ENCODE results near the gene HSD11B1L. TPM values are rescaled to one million over a fixed set of nuclear protein-coding genes. Genes with fewer than 3 reads are reported as not detected.

The HSD11B1L gene, protein sequence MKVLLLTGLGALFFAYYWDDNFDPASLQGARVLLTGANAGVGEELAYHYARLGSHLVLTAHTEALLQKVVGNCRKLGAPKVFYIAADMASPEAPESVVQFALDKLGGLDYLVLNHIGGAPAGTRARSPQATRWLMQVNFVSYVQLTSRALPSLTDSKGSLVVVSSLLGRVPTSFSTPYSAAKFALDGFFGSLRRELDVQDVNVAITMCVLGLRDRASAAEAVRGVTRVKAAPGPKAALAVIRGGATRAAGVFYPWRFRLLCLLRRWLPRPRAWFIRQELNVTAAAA
- 15.7 TPM for total RNA-seq

DNA sequence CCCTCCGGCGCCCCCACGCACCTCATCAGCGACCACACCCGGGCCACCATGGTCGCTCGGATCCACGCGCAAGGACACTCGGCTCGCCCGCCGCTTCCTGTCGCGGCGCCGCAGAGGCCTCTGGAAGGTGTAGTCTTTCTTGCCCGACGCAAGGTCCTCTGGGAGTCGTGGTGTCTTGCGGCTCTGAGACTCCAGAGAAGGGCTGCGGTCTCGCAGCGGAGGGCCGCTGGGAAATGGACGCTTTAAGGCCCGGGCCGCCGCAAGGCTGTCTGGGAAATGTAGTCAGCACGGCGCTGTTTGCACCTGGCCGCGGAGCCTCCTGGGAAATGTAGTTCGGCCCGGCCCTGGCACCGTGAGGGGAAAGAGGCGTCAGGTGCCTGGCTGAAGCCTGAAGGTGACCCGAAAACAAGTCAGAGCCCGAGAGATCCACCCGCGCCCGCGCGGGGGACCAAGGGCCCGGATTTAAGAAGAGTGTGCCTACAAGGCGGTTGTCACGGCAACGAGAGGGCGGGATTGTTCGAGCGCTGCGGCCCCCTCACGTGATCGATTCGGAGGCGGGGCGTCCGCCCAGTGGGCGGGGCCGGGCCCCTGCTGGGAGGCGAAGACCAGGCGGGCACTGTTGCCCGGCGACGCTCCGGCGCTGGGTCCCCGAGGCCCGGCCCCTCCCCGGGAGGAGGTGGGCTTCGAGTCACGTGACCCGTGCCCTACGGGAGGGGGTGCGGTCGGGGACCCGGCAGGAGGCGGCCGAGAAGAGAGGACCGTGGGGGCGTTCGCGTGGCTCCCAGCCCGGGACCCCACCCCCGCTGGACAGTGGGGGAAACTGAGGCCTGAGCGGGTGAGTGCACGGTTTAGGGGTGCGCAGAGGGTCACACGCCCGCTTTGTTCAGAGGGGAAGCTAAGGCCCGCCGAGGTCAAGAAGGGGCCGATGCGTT, at the start of gene HSD11B1L, which contains the start of gene MICOS13:
HSD11B1L (plus strand) TSS at position 591 of the 932 bp plus-strand sequence. CDS start 3,806 bp downstream, outside the sequence.
MICOS13 (minus strand) TSS at position 80 of the 932 bp plus-strand sequence; CDS start at position 50, 30 bp downstream.
- DNase-seq (ENCODE audit: low spot score) = peak; percentile 99

GRCh38 chr19:5631567-5632240, 49.1 kb upstream of the HSD11B1L start:
- DNase-seq (ENCODE audit: low spot score) = no peak

GRCh38 chr19:5632241-5632612, 48.6 kb upstream of the HSD11B1L start:
- DNase-seq (ENCODE audit: low spot score) = no peak

GRCh38 chr19:5632657-5633056, 48.2 kb upstream of the HSD11B1L start:
- no peak for DNase-seq (ENCODE audit: low spot score)

DNA sequence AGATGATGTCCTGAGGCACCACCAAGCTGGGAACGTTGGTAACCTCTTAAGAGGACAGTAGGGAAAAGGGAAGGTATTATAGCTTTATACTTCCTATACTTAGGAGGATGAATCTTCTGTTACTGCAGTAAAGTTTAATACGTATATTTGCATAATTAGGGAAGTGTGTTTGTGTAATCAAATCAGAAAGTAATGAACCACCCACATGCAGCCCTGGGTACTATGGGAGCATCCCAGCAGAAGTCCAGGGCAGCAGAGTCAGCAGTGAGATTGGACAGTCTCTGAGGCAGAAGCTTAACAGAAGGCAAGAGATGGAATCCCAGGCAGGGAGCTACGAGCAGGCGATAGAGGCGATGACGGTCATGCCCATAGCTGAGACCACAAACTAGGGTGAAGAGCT, 45.4 kb upstream of the HSD11B1L start:
- no peak for DNase-seq (ENCODE audit: low spot score)

- no peak for DNase-seq (ENCODE audit: low spot score)
Observed at GRCh38 chr19:5637971-5638370, 42.9 kb upstream of the HSD11B1L start.

- DNase-seq (ENCODE audit: low spot score) = no peak
Observed at GRCh38 chr19:5641171-5641570, 39.7 kb upstream of the HSD11B1L start.

DNA sequence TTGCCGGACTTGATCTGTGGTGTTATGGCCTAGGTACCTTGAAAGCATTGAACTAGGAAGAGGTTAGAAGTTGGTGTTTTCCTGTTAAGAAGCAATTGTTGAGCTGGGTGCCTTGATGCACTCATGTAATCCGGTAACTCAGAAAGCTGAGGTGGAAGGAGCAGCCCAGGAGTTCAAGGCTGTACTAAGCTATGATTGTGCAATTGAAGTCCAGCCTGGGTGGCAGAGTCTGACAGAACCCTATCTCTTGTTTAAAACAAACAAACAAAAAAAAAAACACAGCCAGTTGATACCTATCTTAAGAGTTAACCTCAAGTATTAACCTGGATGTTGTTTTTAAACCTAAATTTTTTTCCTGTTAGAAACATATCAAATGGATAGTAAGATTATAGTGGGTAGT, 38.6 kb upstream of the HSD11B1L start:
- no peak for DNase-seq (ENCODE audit: low spot score)

- no peak for DNase-seq (ENCODE audit: low spot score)
Observed at GRCh38 chr19:5643060-5643459, 37.8 kb upstream of the HSD11B1L start.

DNA sequence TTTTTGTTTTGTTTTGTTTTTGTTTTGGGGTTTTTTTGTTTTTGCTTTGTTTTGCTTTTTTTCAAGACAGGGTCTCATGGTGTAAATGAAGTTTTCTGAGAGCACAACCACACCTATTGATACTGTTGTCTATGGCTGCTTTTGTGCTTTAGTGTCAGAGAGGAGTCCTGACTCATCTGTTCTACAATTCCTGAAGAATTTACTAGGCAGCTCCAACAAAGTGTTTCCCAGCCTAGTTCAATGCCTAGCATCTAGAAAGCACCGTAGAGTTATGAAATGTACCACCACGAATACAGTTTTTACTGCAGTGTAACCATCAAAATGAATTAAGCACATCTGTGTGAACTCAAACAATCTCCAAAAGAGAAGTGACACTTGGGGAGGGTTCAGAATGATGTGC, 36.8 kb upstream of the HSD11B1L start:
- no peak for DNase-seq (ENCODE audit: low spot score)

DNA sequence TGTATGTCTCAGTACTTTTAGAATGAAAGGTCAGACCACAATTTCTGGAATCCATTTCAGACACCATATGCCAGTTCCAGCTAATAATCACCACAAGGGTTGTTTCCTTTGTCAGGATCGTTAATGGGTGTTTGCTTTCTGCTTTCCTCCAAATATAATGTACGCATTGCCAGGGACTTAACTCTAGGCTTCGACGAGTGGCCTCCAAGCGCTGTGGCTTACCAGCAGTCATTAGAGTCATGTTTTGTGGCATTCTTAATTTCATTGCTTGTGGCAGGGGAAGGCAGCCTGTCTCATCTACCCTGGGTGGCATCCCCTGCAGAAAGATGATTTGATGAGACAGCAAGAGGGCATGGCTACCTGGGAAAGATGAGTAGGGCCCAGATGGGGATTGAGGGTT, 35.4 kb upstream of the HSD11B1L start:
- no peak for DNase-seq (ENCODE audit: low spot score)

DNA sequence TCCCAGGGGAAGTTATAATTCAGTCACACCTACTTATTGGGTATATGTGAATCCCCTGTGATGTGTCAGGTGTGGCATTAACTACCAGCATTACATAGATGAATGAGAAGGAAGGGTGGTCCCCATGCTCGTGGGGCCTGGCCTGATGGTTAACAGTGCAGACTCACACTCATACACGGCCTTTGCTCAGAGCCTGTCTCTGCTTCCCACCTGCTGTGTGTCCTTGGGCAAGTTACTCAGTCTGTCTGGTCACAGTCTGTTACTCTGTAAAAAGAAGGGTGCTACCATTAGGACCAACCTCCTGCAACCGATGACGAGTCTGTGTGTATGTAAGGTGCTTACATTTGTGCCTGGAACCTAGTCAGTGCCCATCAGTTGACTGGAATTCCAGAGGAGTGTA, 34.1 kb upstream of the HSD11B1L start:
- no peak for DNase-seq (ENCODE audit: low spot score)

- no peak for DNase-seq (ENCODE audit: low spot score)
Observed at GRCh38 chr19:5648464-5648863, 32.4 kb upstream of the HSD11B1L start.

- no peak for DNase-seq (ENCODE audit: low spot score)
Observed at GRCh38 chr19:5651361-5651760, 29.5 kb upstream of the HSD11B1L start.

- no peak for DNase-seq (ENCODE audit: low spot score)
Observed at GRCh38 chr19:5652261-5652660, 28.6 kb upstream of the HSD11B1L start.

GRCh38 chr19:5654931-5655330, 25.9 kb upstream of the HSD11B1L start:
- DNase-seq (ENCODE audit: low spot score) = no peak

DNA sequence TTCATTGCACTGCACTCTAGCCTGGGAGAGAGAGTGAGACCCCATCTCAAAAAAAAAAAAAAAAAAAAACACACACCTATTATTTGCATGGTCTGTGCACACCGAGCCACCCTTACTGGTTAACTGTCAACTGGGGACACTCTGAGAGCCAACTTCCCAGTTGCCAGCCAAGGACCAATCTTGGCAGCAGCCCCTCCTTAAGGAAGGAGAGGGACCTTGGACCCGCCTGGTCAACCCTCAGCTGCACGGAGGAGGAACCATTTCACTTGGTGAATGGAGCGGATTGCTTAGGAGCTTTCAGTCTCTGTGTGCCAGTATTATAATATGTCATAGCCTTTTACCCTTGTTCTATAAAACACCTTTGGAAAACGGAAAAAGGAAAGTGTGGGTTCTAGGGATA, 25.4 kb upstream of the HSD11B1L start:
- no peak for DNase-seq (ENCODE audit: low spot score)

DNA sequence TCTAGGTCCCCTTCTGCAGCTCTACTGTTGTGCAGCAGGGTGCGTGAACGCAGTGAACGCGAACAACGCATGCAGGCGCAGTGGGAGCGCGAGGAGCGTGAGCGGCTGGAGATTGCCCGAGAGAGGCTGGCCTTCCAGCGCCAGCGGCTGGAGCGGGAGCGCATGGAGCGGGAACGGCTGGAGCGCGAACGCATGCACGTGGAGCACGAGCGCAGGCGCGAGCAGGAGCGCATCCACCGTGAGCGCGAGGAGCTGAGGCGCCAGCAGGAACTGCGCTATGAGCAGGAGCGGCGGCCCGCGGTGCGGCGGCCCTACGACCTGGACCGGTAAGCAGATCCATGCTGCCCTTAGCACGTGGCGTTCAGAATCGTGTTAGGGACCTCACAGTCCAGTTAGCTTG, 19.3 kb upstream of the HSD11B1L start:
- no peak for DNase-seq (ENCODE audit: low spot score)

- no peak for DNase-seq (ENCODE audit: low spot score)
Observed at GRCh38 chr19:5663904-5664303, 16.9 kb upstream of the HSD11B1L start.

DNA sequence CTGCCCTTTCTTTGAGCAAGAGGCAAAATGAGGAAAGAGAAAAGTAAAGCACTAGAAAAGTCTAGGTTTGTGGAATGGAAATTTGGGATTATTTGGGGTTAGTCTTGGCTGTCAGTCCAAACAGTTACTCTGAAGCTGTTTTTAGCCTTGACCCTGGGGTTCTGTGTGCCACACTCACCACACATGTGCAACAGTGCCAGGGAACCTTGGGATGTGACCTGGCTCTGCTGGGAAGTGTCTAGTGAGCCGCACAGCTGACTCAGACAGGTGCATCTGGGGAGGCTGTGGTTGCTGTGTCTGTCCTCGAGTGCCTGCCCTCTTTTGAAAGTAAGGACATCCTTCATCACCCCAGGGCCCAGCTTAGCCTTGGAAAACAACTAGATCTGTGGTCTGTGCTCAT, 16.3 kb upstream of the HSD11B1L start:
- no peak for DNase-seq (ENCODE audit: low spot score)

DNA sequence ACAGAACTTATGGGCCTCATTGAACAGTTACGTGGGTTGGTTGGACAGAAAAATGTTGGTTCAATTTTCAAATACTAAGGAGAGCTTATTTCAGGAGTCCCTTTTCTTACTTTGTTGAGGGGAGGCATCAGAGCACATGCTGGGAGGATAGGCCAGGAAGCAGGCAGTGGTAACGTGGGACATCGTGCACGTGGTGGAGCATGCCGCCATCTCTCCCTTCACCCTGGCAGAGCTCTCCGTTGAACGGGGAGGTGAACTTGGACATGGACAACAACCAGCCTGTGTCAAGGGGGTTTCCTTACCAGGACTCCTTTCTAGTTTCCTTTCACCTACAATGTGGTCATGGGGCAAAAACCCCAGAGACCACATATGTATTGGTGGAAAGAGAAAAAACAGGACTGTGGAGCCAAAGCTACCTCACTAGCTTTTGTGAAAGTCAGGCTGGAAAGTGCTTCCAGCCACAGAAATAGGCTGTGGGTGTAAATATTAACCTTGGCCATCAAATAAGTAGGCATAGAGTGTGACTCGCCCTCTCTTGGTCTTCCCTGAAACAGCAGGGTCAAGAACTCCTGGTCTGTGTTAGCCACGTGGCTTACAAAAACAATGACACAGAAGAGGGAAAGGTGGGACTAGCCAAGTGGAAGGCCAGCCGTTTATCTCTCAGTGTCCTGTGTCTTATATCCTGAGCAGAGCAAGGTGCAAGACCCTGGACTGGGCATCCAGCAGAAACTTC, 14.9 kb upstream of the HSD11B1L start:
- DNase-seq (ENCODE audit: low spot score) = no peak

Measured in mucosa of gallbladder (tissue), 1 donor.